Measurements from ENCODE around the gene TRPV4. TPM values are rescaled to one million over a fixed set of nuclear protein-coding genes. Genes with fewer than 3 reads are reported as not detected.

TRPV4 gene
- total RNA-seq, 2 experiments from 2014 or later: 2.1 TPM; not detected in 1

GRCh38 chr12:109759595-109759994 lies 73.6 kb downstream of the TRPV4 start:
- TF ChIP-seq EZH2phosphoT487 (IDR thresholded peaks at IDR 0.05; ENCODE audit: borderline replicate concordance, low read depth, low read length): no peak
- TF ChIP-seq, protein P1, sequence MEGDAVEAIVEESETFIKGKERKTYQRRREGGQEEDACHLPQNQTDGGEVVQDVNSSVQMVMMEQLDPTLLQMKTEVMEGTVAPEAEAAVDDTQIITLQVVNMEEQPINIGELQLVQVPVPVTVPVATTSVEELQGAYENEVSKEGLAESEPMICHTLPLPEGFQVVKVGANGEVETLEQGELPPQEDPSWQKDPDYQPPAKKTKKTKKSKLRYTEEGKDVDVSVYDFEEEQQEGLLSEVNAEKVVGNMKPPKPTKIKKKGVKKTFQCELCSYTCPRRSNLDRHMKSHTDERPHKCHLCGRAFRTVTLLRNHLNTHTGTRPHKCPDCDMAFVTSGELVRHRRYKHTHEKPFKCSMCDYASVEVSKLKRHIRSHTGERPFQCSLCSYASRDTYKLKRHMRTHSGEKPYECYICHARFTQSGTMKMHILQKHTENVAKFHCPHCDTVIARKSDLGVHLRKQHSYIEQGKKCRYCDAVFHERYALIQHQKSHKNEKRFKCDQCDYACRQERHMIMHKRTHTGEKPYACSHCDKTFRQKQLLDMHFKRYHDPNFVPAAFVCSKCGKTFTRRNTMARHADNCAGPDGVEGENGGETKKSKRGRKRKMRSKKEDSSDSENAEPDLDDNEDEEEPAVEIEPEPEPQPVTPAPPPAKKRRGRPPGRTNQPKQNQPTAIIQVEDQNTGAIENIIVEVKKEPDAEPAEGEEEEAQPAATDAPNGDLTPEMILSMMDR (conservative IDR thresholded peaks at IDR 0.05; ENCODE audit: low read length): no peak
- H3K79me2 ChIP-seq (ENCODE audit: insufficient read depth, low read depth, low read length): no peaks in the 10 kb centered on the region
- H3K27ac ChIP-seq (ENCODE audit: low read depth, low read length, poor library complexity, severe bottlenecking): no peak overlapping the region
- no TSS peak for BruUV-seq (replicated peaks)
- H3K4me3 ChIP-seq (ENCODE audit: low read depth, low read length, poor library complexity, severe bottlenecking): no peak overlapping the region
- DNase-seq (ENCODE audit: low spot score): no peak
- H3K4me1 ChIP-seq (ENCODE audit: insufficient read depth, low read length, poor library complexity, severe bottlenecking): no peaks in the 10 kb centered on the region
- intact Hi-C loops (cut with micrococcal nuclease; ENCODE audit: unreplicated experiment): no loop called here
- H4K20me1 ChIP-seq (ENCODE audit: insufficient read depth, low read length): no peaks in the 10 kb centered on the region
- no peak overlapping the region for H2AFZ ChIP-seq (ENCODE audit: low read length)
- no peaks in the 10 kb centered on the region for H3K9me2 ChIP-seq (ENCODE audit: insufficient read depth, low read length)
- H3K9me3 ChIP-seq (ENCODE audit: low read length): 0 out of 2 replicates have a peak, but pooled peaks cover 14% of the 10 kb centered on the region
- POLR2A ChIA-PET: no interaction called here
- H3K4me2 ChIP-seq (ENCODE audit: low read length): no peak overlapping the region
- CTCF ChIA-PET (ENCODE audit: unreplicated experiment): no interaction called here
- no peaks in the 10 kb centered on the region for H3K36me3 ChIP-seq (ENCODE audit: insufficient read depth, low read length)

DNA sequence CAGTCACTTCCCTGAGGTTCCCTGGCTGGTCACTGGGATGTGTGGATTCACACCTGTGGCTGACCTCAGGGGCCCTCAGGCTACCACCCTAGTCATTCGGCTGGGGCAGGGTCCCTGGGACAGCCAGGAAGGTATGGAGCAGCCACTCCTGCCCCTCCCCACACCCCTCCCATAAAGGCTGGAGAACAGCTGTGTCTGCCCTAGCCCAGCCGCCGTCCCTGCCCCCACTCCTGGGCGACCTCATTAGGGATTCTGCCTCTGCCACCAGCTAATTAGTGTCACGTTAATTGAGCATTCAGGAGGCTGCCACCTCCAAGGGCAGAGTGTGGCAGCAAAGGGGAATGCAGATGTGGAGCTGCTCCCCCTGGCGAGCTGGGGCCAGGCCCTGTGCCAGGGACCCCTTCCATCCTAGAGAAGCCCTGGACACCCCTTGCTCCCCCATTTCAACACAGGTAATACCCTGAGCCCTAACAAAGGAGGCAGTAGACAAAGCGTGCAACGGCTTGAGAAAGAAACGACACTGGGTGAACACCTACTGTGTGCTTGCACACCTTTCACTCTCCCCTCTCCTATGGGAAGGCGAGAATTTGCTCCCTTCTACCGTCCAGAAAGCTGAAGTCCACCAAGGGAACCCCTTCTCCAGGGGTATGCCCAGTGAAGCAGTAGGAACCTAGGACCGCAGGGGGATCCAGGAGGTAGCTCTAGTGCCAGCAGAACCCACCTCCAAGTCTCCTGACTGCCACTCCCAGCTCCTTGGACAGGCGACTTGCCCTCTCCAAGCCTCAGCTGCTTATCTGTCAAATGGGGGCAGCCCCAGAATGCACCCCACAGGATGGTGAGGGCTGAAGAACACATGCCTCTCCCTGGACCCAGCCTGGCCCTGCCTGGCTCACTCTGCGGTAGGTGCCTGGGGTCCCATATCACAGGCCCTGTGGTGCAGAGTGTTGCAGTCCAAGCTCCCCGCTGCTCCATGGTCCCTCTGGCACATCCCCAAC lies 74.5 kb downstream of the TRPV4 start:
- intact Hi-C loops (cut with micrococcal nuclease; ENCODE audit: unreplicated experiment): no loop called here
- POLR2A ChIA-PET: no interaction called here
- H3K4me2 ChIP-seq (ENCODE audit: low read length): no peak overlapping the region
- no peaks in the 10 kb centered on the region for H3K9me2 ChIP-seq (ENCODE audit: insufficient read depth, low read length)
- CTCF ChIA-PET (ENCODE audit: unreplicated experiment): no interaction called here
- H3K9me3 ChIP-seq (ENCODE audit: low read length): 0 out of 2 replicates have a peak, but pooled peaks cover 14% of the 10 kb centered on the region
- no peak overlapping the region for H3K4me3 ChIP-seq (ENCODE audit: low read depth, low read length, poor library complexity, severe bottlenecking)
- TF ChIP-seq EZH2phosphoT487 (IDR thresholded peaks at IDR 0.05; ENCODE audit: borderline replicate concordance, low read depth, low read length): no peak
- TF ChIP-seq, protein P1 (conservative IDR thresholded peaks at IDR 0.05; ENCODE audit: low read length): no peak
- H3K4me1 ChIP-seq (ENCODE audit: insufficient read depth, low read length, poor library complexity, severe bottlenecking): no peaks in the 10 kb centered on the region
- H3K79me2 ChIP-seq (ENCODE audit: insufficient read depth, low read depth, low read length): no peaks in the 10 kb centered on the region
- no peaks in the 10 kb centered on the region for H4K20me1 ChIP-seq (ENCODE audit: insufficient read depth, low read length)
- no TSS peak for BruUV-seq (replicated peaks)
- H2AFZ ChIP-seq (ENCODE audit: low read length): no peak overlapping the region
- no peaks in the 10 kb centered on the region for H3K36me3 ChIP-seq (ENCODE audit: insufficient read depth, low read length)
- H3K27ac ChIP-seq (ENCODE audit: low read depth, low read length, poor library complexity, severe bottlenecking): no peak overlapping the region
- no peak for DNase-seq (ENCODE audit: low spot score)

Measured in OCI-LY7 (cell line).